ENCODE data around the gene MRGPRD.
"Not testable (repeated sequence)": the region's sequence is repeated elsewhere in the genome, so short reads cannot be mapped to it uniquely, and the experiment has no call there.

Gene MRGPRD

DNA sequence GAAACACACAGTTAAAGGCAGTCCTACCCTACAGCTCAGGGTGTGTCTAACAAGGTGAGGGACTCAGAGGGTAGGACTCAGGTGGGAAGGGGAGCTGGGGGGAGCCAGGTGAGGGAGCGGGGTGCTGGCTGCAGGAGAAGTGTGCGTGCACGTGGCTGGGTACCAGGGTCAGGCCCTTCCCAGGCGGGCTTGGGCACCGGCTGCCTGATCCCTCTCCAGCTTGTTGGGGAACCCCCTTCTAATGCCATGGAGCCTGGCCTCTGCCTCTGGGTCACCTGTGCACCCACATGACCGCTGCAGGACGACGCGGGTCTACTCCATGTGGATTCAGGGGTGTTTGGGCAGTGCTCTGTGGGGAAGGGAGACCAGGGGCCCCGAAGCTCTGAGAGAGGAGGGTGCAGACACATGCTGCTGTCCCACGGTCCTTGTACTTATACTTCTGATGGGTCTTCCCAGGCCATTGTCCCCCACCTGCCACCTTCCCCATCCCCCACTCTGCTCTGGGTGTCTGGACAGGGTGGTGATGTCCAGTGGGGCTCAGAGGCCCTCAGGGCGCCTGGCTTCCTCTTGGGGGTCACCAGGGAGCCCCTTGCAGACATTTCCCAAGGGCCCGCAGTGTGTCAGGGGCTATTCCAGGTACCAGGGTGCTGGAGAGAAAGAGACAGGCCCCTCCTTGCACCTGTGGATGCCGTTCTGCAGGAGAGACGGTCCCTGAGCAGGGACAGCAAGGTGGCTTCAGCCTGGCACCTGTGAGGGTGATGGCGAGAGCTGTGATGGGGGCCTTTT, 10.4 kb upstream of the MRGPRD start:
- DNase-seq, result no peak

DNA sequence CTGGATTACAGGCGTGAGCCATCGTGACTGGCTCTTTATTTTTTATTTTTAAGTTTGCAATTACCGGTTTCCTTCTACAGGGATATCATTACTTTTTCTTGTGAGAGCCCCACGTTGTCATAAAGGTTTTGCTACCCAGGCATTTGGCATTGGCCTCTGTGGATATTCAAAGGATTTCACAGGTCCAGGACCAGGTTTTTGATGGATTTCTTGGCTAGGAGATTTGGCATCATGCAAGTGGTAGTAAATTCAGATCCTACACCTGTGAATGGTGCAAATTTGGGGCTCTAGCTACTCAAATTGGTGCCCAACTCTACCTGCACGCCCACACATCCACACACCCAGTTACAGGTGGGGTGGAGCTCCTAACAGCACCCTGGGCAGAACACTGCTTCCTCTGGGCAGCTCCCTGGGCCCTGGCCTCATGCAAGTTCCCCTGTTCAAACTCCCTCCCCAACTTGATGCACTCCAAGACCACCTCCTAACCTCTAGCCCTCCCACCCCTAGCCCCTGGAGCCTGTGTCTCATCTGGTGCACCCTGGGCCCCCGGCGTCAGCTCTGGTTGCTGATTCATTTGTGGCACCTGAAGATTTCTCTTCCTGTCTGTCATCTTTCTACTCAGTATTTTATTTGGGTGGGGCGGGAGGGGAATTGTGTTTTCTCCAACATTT, 9.3 kb upstream of the MRGPRD start:
- DNase-seq, result no peak

DNA sequence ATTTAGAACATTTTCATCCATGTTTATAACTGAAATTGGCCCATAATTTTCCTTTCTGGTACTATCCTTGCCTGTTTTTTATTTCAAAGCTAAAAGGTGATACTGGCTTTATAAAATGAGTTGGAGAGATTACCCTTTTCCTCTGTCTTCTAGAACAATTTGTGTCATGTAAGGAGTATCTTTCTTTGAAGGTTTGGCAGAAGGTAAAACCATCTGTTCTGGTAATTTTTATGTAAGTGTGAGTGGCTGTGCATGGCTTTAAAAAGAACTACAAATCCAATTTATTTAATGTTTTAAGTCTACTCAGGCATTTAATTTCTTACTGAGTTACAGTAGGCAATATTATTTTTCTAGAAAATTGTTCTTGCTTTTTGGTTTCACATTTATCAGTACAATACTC, 7.7 kb upstream of the MRGPRD start:
- no peak for DNase-seq

DNA sequence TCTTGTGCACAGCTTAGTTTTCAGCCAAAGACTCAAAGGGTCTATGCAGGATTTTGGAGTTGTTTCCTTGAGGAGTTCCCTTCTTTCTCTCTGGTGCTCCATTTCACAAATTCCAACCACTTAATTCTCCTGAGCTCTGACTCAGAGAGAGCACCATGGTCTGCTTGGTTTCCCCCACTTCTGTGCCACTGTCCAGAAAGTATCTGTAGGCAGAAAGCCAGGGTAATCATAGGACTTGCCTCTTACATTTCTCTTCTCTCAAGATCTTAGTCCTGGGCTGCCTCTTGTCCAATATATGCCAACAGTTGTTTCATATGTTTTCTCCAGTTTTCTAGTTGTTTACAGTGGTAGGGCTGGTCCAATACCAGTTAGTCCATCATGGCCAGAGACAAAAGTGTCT, 6.4 kb upstream of the MRGPRD start:
- DNase-seq, result no peak

DNA sequence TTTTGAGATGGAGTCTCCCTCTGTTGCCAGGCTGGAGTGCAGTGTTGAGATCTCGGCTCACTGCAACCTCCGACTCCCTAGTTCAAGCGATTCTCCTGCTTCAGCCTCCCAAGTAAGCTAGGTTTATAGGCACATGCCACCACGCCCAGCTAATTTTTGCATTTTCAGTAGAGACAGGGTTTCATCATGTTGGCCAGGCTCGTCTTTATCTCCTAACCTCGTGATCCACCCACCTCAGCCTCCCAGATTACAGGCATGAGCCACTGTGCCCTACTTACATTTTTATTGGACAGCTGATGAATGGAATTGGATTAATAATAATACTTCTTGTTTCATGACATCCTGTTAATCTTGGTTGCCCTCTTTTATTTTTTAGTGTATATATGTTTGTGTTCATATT, 3.0 kb upstream of the MRGPRD start:
- DNase-seq, result no peak

- no peak for DNase-seq
These were observed 1.3 kb upstream of the MRGPRD start for GRCh38 chr11:68982134-68982533.

DNA sequence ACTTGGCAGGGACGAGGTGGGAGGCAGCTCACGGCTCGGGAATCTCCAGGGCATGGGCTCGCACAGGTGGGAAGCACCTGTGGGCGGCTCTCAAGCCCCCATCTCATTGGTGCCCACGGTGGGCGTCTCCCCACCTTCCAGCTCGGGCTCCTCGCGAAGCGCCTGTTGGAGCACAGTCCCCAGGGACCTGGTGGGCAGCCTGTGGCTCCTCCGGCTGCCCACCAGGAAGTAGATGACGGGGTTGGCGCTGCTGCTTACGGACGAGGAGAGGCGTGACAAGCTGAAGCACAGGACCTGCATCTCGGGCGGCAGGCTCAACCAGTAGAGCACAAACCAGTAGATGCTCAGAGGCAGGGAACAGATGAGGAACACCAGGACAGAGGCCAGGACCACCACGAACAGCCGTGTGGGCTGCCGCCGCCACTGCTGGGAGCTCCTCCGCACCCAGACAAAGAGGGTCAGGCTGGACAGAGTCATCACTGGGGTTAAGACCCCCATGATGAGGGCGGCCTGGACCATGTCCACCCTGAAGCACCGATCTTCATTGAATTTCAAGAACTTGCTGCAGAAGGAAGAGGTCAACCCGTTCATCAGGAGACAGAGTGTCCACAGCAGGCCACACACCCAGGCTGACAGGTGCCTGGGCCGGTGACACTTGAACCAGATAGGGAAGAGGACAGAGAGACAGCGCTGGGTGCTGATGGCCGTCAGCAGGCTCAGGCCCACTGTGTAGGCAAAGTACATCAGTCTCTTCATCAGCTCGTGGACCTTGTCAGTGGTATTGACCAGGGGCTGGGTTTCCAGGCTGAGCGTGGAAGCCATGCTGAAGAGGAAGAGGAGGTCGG, 633 bp downstream of the MRGPRD start:
- DNase-seq, result no peak

DNA sequence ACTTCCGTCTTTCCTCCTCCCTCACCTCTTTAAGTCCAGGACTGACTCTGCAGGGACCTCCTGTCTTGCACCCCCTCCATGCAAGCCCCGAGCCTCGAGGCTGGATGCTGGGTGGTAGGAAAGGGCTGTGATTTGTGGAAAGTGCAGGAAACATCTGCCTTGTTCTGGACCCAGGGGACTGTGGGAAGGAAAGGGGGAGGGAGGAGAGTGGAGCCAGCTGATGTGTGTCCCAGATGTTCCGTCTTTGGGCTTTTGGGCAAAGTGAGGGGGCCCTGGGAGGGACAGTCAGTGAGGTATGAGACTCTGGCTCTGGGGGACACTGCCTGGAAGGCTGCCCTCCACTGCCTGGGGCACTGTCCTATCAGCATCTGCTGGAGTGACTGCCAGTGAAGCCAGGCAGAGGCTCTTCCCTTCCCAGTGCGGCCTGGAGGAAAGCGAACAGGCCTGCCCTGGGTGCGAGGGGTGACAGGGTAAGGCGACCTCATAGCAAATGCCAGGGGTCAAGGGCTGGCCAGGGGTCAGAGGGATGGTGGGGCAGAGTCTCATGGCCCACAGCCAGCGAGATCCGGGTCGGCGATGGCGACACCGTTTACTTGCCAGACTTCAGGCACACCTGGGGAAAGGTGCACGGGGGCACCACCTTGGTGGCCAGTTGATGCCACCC, 1.7 kb downstream of the MRGPRD start:
- no peak for DNase-seq

DNA sequence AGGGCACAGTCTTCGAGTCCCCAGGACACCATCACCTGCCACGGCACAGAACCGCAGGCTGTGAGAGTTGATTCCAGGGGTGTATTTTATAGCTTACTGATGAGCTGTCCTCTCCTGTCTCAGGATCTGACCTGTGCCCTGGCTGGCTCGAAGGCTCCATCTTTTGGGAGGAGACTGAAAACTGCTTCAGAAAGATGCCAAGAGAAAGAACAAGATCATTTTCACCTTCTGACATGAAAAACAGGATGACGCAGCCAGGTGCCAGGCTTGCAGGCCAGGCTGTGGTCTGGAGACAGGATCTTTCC, 2.2 kb downstream of the MRGPRD start:
- no peak for DNase-seq

- no peak for DNase-seq
These were observed 2.8 kb downstream of the MRGPRD start for GRCh38 chr11:68977781-68978625.

DNA sequence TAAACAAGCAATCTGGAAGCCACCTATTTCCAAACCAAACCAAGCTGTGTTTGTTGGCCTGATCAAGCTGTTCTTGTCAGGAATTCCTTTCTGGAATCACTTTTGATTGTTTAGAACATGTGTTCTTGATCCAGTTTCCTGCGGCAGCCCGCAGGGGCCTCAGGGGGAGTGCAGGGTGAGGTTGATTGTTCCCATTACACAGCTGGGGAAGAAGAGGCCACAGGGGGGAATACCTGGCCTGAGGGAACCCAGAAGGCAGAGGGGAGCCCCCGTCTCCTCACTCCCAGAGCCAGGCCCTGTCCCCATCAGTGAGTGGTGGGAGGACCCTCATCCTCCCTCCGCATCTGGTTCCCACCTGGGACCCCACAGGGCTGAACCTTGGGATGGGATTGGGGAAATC, 4.2 kb downstream of the MRGPRD start:
- no peak for DNase-seq

DNA sequence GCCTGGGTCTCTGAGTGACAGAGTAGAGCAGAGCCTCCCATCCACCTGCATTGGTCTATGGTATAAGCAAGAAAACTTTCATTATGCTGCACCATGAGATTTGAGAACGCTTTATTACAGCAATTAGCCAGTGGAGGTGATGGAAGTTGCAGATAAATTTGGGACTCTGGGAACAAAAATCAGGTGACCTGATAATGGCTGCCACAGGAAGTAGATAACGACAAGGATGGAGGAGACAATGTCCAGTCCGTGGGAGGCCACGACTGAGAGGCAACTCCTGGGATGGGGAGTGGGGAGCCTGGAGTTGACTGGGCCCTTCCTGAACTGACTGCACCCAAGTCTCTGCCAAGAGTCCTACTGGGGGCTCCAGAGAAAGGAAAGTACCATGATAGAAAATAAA, 4.7 kb downstream of the MRGPRD start:
- no peak for DNase-seq

- DNase-seq, result no peak
These were observed 6.2 kb downstream of the MRGPRD start for GRCh38 chr11:68974421-68975194.

DNA sequence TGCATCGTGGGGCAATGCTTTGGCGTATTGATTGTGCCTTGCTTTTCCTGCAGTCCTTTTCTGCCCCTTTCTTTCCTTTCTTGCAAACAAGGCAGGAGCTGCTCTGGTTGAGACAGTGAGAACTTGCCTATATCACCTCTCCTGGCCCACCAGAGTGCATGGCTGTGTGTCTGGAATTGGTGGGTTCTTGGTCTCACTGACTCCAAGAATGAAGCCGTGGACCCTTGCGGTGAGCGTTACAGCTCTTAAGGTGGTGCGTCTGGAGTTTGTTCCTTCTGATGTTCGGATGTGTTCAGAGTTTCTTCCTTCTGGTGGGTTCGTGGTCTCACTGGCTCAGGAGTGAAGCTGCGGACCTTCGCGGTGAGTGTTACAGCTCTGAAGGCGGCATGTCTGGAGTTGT, 7.1 kb downstream of the MRGPRD start:
- DNase-seq, result not testable (repeated sequence)

- DNase-seq, result no peak
These were observed 7.6 kb downstream of the MRGPRD start for GRCh38 chr11:68973219-68973618.

DNA sequence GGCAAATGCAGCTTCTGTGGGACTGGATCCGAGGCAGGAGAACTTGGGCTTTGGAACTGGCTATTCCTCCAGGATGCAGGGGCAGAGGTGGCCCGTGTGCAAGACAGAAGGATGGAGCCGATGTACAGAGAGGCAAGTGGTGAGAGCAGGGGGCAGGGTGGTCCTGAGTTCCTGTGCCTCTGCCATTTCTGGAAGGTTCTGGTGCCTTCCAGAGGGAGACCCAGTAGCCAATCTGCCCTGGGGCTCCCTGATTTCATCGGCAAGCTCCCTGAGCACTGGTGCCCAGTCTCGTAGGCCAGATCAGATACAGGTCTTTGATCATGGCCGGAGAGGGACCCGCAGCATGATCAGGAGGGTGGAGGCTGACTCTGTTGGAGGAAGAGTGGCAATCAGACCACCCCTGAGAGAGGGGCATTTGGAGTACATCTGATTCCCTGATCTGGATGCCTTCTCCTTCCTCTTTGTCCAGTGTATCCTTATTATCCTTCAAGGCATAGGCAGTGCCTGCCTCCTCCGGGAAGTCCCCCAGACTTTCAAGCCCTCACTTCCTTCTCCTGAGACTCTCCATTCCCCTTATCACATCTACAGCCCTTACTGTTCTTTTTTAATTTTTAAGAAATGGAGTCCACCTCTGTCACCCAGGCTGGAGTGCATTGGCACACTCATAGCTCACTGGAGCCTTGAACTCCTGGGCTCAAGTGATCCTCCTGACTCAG, 9.7 kb downstream of the MRGPRD start:
- DNase-seq, result no peak

DNA sequence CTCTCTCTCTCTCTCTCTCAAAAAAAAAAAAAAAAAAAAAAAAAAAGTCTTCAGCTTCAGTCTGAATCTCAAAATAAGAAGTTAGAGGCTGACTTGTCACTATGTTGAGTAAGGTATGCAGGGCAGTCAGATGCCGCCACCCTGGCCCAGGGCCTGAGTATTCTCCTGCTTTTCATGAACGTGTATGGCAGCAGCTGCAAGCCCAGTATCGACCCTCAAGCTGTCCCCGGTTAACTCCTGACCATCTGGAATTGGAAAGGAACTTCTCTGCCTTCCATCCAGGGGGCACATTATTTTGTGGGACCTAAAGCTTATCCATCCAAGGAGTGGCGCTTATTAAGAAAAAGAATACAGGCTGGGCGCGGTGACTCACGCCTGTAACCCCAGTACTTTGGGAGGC, 11.4 kb downstream of the MRGPRD start:
- DNase-seq, result no peak

- DNase-seq, result no peak
These were observed 12.2 kb downstream of the MRGPRD start for GRCh38 chr11:68968306-68969250.

GRCh38 chr11:68966894-68967780, 13.6 kb downstream of the MRGPRD start:
- DNase-seq, result no peak

Measured in stimulated activated naive CD4-positive, alpha-beta T cell (primary cell).